Measurements from ENCODE around the gene CIDEC. TPM values are rescaled to one million over a fixed set of nuclear protein-coding genes. Genes with fewer than 3 reads are reported as not detected.

CIDEC gene
- total and polyA plus RNA-seq, 9 of the 15 experiments (the other 6 are each of a cell fraction or from before 2014, with no cell fraction given): not detected

- TF ChIP-seq HINFP (tag; conservative IDR thresholded peaks at IDR 0.05; ENCODE audit: low read depth): no peak
- TF ChIP-seq SAFB2 (IDR thresholded peaks at IDR 0.05; ENCODE audit: borderline replicate concordance, low read depth, low read length, severe bottlenecking): no peak
- no peak for TF ChIP-seq RBM39 (optimal IDR thresholded peaks at IDR 0.05; ENCODE audit: low read depth, low read length)
- no peak for TF ChIP-seq TSC22D4 (tag; IDR thresholded peaks at IDR 0.05)
- peak; percentile 86 for TF ChIP-seq DIDO1 (tag; IDR thresholded peaks at IDR 0.05; ENCODE audit: low read depth)
- TF ChIP-seq BRD4 (IDR thresholded peaks at IDR 0.05): no peak
- peak; percentile 53 for TF ChIP-seq E2F8 (IDR thresholded peaks at IDR 0.05; ENCODE audit: low read depth, partially characterized antibody)
- TF ChIP-seq RHOXF2B (CRISPR knock-in tag; conservative IDR thresholded peaks at IDR 0.05): no peak
- peak; percentile 73 for TF ChIP-seq MAX (CRISPR knock-in tag; IDR thresholded peaks at IDR 0.05)
- TF ChIP-seq ZNF436 (CRISPR knock-in tag; IDR thresholded peaks at IDR 0.05): no peak
- TF ChIP-seq C11orf30 (IDR thresholded peaks at IDR 0.05; ENCODE audit: low read depth): peak; percentile 80
- TF ChIP-seq TARDBP (IDR thresholded peaks at IDR 0.05): no peak
- no peak for TF ChIP-seq XRCC5 (IDR thresholded peaks at IDR 0.05; ENCODE audit: low read depth, low read length)
- no peak for TF ChIP-seq STAT5B (CRISPR knock-in tag; IDR thresholded peaks at IDR 0.05)
- no peak for TF ChIP-seq ZNF274 (IDR thresholded peaks at IDR 0.05; ENCODE audit: borderline replicate concordance, low read depth, low read length)
- no peak for TF ChIP-seq MECOM (CRISPR knock-in tag; IDR thresholded peaks at IDR 0.05)
- TF ChIP-seq FOXK2 (conservative IDR thresholded peaks at IDR 0.05 in 1 of 2, IDR thresholded peaks at IDR 0.05 in 1 of 2; ENCODE audit: low read depth in 2 of 2): no peak; a peak in 1 of 4 replicates
- TF ChIP-seq MLX (CRISPR knock-in tag; conservative IDR thresholded peaks at IDR 0.05): no peak
- TF ChIP-seq ZBTB9 (CRISPR knock-in tag; IDR thresholded peaks at IDR 0.05): peak; percentile 87
- TF ChIP-seq HMG20B (CRISPR knock-in tag; IDR thresholded peaks at IDR 0.05): no peak
- TF ChIP-seq NR4A1 (CRISPR knock-in tag; IDR thresholded peaks at IDR 0.05): no peak
- no peak for TF ChIP-seq NR4A1 (tag; IDR thresholded peaks at IDR 0.05)
These were observed 10.4 kb upstream of the CIDEC start, which contains the start of gene JAGN1 (continued) for GRCh38 chr3:9890249-9891071.
